ENCODE results near the gene CPSF2. TPM values are rescaled to one million over a fixed set of nuclear protein-coding genes. Genes with fewer than 3 reads are reported as not detected.

CPSF2 gene
- 15.8 and 20.8 TPM in 2 replicates for total RNA-seq (2014; rRNA removed; shearing (Covaris generic); ENCODE audit: low replicate concordance)

DNA sequence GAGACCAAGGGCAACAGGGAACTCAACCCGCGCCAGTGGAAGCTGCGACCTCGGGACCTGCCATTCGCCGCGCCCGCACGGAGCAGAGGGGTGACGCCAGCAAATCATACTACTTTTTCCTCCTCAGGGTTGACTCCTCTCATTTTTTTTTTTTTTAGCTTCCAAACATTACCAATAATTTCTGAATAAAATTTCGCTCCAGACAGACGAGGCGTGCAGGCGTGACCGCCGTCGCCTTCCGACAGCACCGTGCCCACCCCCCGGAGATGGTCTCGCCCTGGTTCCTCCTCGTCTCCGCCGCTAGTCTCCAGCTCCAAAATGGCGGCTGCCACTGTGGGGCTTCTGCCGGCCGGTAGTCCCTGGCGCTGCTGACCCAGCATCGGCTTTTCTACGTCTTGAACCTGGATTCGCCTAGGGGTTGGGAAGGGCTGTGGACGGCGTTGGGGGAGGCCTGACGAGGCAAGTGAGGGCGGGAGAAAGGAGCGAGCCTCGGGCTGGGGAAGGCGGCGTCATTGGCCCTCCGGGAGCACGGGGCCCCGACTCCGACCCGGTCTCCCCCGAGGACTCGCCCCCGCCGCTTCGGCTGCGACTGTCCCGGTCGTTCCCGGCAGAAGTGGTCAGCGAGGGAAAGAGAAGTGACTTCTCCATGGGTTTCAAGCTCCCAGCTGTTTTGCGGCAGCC, at the start of gene CPSF2, which contains the start of gene NDUFB1:
Gene CPSF2, plus strand, starts transcription at position 300 of the 681 bp plus-strand sequence. CDS start 9,016 bp downstream, outside the sequence.
Gene NDUFB1, minus strand, starts transcription at position 37 of the 681 bp plus-strand sequence. CDS start 4,069 bp downstream, outside the sequence.
- peak; percentile 80 for DNase-seq (ENCODE audit: low read depth)
- in situ Hi-C loops (cut with HindIII; ENCODE audit: low pct_unique_long_range_greater_than_20kb, low sequenced_read_pairs): no loop called here

DNA sequence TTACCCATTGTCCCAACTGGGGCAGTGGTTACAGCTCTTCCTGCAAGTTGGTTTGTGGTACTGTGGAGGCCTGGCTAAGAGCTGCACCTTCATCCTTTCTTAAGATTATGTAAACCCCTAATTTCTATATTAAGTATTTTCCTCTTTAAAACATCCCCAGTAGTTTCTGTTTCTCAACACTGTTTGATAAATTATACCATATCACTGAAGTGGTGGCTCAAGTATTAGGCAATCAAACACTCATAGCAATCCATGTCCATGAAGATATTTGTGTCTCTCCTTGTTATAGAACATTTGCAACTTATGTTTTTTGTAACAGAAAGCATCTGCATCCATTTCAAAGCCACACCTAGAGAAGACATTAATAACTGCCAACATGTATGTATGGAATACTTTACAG, 47.2 kb upstream of the CPSF2 start:
- in situ Hi-C loops (cut with HindIII; ENCODE audit: low pct_unique_long_range_greater_than_20kb, low sequenced_read_pairs): no loop called here
- no peak for DNase-seq (ENCODE audit: low read depth)

DNA sequence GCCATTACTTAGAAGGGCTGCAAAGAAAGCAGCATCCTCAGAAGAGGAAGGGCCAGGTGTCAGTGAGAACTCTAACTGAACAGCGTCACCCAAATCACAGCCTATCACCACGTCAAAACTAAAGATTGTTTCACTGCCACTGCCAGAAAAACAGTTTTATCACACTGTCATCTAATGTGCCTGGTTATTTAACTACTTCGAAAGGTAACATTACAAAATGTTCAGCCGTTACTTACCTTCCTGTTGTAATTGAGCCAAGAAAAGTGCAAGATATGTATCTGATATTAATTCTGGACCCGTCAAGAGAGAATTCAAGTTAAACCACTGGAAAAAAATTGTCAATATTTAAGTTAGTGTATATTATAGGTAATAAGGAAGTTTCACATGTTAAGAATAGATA, 33.3 kb upstream of the CPSF2 start:
- in situ Hi-C loops (cut with HindIII; ENCODE audit: low pct_unique_long_range_greater_than_20kb, low sequenced_read_pairs): no loop called here
- DNase-seq (ENCODE audit: low read depth): no peak

GRCh38 chr14:92093320-92093719, 28.4 kb upstream of the CPSF2 start:
- DNase-seq (ENCODE audit: low read depth): no peak
- in situ Hi-C loops (cut with HindIII; ENCODE audit: low pct_unique_long_range_greater_than_20kb, low sequenced_read_pairs): no loop called here

- in situ Hi-C loops (cut with HindIII; ENCODE audit: low pct_unique_long_range_greater_than_20kb, low sequenced_read_pairs): no loop called here
- DNase-seq (ENCODE audit: low read depth): no peak
These were observed 22.0 kb upstream of the CPSF2 start for GRCh38 chr14:92099802-92100201.

DNA sequence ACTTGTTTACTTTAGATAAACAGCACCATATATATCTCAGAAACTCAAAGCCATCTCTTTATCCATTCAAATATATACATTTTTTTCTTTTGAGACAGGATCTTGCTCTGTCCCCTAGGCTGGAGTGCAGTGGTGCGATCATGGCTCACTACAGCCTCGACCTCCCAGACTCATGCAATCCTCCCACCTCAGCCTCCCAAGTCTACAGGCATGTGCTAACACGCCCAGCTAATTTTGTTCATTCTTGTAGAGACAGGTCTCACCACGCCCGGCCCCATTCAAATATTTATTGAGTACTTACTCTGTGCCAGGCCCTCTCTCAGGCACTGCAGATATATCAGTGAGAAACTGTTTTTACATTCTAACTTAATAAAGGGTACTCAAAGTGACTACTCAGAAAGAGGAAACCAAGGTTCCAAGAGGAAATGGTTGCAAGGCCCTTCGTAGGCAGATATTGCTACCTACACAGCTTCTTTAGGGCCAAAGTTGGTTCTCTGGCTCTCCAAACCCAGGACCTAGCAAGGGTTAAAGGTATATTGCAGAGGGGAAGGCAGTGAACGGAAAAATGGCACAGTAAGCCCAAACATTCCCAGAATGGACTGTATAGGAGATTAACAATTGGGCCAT, 18.3 kb upstream of the CPSF2 start:
- DNase-seq (ENCODE audit: low read depth): no peak
- in situ Hi-C loops (cut with HindIII; ENCODE audit: low pct_unique_long_range_greater_than_20kb, low sequenced_read_pairs): no loop called here

DNA sequence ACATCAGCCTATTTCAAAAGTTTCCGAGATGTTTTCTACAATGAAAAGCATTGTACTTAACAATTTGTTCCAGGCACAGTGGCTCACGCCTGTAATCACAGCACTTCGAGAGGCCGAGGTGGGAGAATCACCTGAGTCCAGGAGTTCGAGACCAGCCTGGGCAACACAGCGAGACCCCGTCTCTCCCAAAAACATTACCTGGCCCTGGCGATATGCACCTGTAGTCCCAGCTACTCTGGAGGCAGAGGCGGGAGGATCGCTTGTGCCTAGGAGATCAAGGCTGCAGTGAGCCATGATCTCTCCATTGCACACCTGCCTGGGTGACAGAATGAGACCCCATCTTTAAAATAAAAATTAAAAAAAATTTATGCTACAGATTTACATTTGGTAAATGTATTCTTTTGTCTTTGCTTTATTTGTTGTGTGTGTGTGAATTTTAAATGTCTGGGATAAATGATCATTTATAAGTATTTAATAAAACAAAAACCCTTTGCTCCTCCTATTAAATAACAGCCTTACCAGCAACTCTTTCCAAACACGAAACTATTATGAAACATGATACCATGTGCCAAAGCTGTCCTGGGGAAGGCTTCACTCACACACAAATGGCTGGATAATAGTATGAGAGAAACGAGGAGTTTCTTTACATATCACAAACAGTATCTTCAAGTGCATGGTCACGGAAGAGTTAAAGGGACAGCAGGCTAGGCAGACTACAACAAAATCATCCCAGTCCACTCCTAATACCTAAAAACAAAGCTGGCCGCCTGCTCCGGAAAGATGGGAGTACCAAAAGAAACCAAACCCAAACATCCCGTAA, 16.5 kb upstream of the CPSF2 start:
- no peak for DNase-seq (ENCODE audit: low read depth)
- in situ Hi-C loops (cut with HindIII; ENCODE audit: low pct_unique_long_range_greater_than_20kb, low sequenced_read_pairs): no loop called here

DNA sequence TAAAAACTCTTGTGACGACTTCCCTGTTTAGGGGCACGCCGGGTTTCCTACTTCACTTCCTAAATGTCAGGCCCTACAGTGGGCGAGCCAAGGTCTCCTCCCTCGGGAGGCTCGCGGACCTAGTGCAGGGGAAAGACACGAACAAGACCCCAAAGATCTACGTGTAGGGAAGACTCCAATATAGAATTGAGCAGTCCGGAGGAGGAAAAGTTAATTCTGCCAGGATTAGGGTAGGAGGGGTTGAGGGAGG, 16.0 kb upstream of the CPSF2 start:
- in situ Hi-C loops (cut with HindIII; ENCODE audit: low pct_unique_long_range_greater_than_20kb, low sequenced_read_pairs): no loop called here
- DNase-seq (ENCODE audit: low read depth): no peak

DNA sequence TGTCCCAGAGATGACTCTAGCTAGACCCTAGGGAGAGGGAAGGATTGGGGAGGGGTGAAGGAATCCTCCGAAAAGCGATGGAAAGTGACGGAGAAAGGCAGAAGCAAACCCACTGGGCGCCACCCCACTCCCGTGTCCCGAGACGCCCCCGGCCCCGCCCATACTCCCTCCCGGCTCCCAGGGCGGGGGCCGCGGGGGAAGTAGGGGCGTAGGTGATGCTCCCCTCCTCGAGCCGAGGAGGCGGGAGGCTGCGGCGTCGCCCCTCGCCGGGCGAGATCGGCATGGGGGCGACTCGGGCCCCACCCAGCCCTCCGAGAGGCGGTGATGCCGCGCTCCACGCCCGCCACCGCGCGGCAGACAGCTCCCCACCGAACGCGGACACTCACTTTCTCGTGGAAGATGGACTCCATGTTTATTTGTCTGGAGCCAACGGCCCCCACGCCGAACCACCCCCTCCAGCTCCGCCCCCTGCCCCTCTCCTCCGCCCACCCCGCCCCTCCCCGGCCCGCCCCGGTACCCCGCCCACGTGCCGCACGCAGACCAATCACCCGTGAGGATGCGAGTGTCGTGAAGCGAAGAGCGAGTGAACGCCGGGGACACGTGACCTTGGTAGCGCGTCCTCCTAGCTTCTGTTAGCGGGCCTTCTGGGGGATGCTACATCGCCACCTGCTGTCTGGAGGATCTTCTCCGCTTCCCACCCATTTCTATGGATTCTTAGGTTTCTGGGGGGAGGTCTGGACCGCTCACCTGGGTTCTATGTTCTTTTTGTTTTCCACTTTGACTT, 15.4 kb upstream of the CPSF2 start, which contains the start of gene ATXN3:
Gene ATXN3, minus strand, starts transcription at position 440 of the 784 bp plus-strand sequence. Its CDS starts 30 bp downstream, at position 410.
- DNase-seq (ENCODE audit: low read depth): peak; percentile 82
- in situ Hi-C loops (cut with HindIII; ENCODE audit: low pct_unique_long_range_greater_than_20kb, low sequenced_read_pairs): no loop called here

GRCh38 chr14:92108345-92109254, 13.2 kb upstream of the CPSF2 start:
- in situ Hi-C loops (cut with HindIII; ENCODE audit: low pct_unique_long_range_greater_than_20kb, low sequenced_read_pairs): no loop called here
- DNase-seq (ENCODE audit: low read depth): no peak

GRCh38 chr14:92109490-92109889, 12.3 kb upstream of the CPSF2 start:
- in situ Hi-C loops (cut with HindIII; ENCODE audit: low pct_unique_long_range_greater_than_20kb, low sequenced_read_pairs): no loop called here

DNA sequence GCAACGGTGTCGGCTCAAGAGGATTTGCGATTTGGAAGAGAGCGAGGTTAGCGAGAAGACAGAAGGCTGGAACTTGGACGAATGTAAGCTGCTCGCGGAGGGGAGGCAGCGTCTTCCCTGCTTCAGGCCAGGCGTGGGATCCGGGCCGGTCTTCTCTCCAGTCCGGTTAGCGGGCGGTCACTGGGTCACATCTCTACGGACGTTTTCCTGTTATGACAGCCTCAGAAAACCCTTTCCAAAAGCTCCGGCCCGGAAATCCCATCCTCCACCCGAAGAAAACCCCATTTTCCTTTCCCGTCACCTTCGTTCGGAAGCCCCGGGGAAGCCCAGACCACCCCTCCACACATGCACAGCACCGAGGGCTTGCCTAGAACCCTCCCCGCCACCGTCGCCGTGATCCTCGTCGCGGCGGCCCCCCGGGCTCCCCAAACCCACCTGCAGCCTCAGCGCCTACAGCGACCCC, 531 bp upstream of the CPSF2 start:
- DNase-seq (ENCODE audit: low read depth): no peak
- in situ Hi-C loops (cut with HindIII; ENCODE audit: low pct_unique_long_range_greater_than_20kb, low sequenced_read_pairs): no loop called here

More at GRCh38 chr14:92109490-92109889, 12.3 kb upstream of the CPSF2 start:
- no peak for DNase-seq (ENCODE audit: low read depth)

- no peak for DNase-seq (ENCODE audit: low read depth)
These were observed 545 bp downstream of the CPSF2 start for GRCh38 chr14:92122351-92122677.

DNA sequence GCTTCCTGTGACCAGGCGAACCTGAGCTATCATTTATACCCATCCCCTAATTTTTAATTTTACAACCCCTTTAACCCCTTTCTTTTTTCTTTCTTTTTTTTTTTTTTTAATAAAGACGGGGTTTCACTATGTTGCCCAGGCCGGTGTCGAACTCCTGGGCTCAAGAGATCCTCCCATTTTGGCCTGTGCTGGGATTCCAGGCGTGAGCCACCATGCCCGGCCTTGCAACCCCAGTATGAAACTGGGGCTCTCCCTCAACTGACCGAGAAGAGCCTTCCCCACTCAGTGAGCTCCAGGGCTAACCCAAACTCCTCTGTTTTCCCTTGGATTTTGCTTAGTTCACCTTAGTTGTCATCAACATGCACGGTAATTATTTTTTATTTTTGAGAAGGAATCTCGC, 992 bp downstream of the CPSF2 start:
- in situ Hi-C loops (cut with HindIII; ENCODE audit: low pct_unique_long_range_greater_than_20kb, low sequenced_read_pairs): no loop called here
- no peak for DNase-seq (ENCODE audit: low read depth)

More at GRCh38 chr14:92122351-92122677, 545 bp downstream of the CPSF2 start:
- in situ Hi-C loops (cut with HindIII; ENCODE audit: low pct_unique_long_range_greater_than_20kb, low sequenced_read_pairs): no loop called here

DNA sequence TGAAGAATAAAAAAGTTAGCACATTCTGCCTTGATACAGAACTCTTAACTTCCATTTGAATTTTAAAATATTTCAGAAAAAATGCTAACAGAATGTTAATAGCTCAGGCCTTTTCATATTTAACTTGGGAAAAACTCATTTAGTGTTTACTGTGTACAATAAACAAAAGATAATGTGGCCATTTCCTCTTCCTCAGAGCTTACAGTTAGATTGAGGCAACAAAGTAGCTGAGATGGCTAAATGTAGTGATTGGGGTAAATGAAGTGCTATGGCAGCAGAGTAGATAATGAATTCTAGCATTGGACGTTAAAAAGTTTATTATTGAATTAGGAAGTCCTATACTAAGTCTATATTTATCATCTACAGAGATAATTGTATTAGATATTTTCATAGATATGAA, 12.7 kb downstream of the CPSF2 start:
- DNase-seq (ENCODE audit: low read depth): no peak
- in situ Hi-C loops (cut with HindIII; ENCODE audit: low pct_unique_long_range_greater_than_20kb, low sequenced_read_pairs): no loop called here

DNA sequence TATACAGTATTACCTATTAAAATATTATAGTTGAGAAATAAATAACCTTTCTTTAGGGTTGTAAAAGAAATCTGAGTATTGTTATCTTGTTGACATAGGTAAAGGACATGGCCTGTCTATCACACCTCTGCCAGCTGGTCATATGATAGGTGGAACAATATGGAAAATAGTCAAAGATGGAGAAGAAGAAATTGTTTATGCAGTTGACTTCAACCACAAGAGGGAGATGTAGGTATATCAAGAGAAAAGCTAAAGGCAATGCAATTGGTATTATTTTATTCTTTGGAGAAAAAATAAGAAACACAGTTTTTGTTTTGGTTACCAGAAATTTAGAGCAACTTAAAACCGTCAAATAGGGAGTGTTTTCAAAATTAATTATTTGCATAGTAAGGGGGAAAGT, 13.5 kb downstream of the CPSF2 start:
- DNase-seq (ENCODE audit: low read depth): peak; percentile 18
- in situ Hi-C loops (cut with HindIII; ENCODE audit: low pct_unique_long_range_greater_than_20kb, low sequenced_read_pairs): no loop called here

- no peak for DNase-seq (ENCODE audit: low read depth)
- in situ Hi-C loops (cut with HindIII; ENCODE audit: low pct_unique_long_range_greater_than_20kb, low sequenced_read_pairs): no loop called here
These were observed 21.5 kb downstream of the CPSF2 start for GRCh38 chr14:92143309-92143708.
